ENCODE results near the gene CBY2.

Gene CBY2

GRCh38 chr13:45713106-45713690 lies 11.1 kb downstream of the CBY2 start:
- H3K4me3 ChIP-seq (ENCODE audit: low read depth, low read length), result no peak overlapping the region
- TF ChIP-seq, protein P1, sequence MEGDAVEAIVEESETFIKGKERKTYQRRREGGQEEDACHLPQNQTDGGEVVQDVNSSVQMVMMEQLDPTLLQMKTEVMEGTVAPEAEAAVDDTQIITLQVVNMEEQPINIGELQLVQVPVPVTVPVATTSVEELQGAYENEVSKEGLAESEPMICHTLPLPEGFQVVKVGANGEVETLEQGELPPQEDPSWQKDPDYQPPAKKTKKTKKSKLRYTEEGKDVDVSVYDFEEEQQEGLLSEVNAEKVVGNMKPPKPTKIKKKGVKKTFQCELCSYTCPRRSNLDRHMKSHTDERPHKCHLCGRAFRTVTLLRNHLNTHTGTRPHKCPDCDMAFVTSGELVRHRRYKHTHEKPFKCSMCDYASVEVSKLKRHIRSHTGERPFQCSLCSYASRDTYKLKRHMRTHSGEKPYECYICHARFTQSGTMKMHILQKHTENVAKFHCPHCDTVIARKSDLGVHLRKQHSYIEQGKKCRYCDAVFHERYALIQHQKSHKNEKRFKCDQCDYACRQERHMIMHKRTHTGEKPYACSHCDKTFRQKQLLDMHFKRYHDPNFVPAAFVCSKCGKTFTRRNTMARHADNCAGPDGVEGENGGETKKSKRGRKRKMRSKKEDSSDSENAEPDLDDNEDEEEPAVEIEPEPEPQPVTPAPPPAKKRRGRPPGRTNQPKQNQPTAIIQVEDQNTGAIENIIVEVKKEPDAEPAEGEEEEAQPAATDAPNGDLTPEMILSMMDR (IDR thresholded peaks at IDR 0.05; ENCODE audit: borderline replicate concordance, insufficient read depth, low read depth, low read length), result no peak

DNA sequence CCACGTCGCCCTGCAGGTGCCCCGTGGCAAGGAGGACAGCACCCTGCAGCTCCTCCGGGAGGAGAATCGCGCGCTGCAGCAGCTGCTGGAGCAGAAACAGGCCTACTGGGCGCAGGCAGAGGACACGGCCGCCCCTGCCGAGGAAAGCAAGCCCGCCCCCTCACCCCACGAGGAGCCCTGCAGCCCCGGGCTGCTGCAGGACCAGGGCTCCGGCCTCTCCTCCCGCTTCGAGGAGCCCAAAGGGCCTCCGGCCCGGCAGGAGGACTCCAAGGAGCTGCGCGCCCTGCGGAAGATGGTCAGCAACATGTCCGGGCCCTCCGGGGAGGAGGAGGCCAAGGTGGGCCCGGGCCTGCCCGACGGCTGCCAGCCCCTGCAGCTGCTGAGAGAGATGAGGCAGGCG lies 11.6 kb downstream of the CBY2 start:
- TF ChIP-seq, protein P1 (IDR thresholded peaks at IDR 0.05; ENCODE audit: borderline replicate concordance, insufficient read depth, low read depth, low read length), result no peak
- H3K4me3 ChIP-seq (ENCODE audit: low read depth, low read length), result no peak overlapping the region

GRCh38 chr13:45714170-45714569 lies 12.1 kb downstream of the CBY2 start:
- H3K4me3 ChIP-seq (ENCODE audit: low read depth, low read length), result no peak overlapping the region
- TF ChIP-seq, protein P1 (IDR thresholded peaks at IDR 0.05; ENCODE audit: borderline replicate concordance, insufficient read depth, low read depth, low read length), result no peak

- TF ChIP-seq, protein P1 (IDR thresholded peaks at IDR 0.05; ENCODE audit: borderline replicate concordance, insufficient read depth, low read depth, low read length), result no peak
- no peak overlapping the region for H3K4me3 ChIP-seq (ENCODE audit: low read depth, low read length)
These were observed 13.2 kb downstream of the CBY2 start for GRCh38 chr13:45715351-45715750.

DNA sequence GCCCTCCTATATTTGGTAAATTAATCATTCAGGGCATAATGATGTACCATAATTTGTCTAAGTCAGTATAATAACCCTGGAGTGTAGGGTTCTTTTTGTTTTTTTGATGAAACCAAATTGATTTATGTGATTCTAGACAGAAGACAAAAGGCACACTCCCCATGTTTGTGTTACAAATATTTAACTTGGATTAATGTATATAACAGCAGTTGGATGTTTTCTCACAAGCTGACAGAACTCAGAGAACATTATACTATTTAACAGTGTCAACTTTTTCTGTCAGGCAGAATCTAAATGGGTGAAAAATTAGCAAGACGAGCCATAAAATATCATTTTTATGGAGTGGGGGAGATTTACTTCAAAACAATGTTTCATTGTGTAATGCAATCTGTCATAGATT lies 15.2 kb downstream of the CBY2 start:
- TF ChIP-seq, protein P1 (IDR thresholded peaks at IDR 0.05; ENCODE audit: borderline replicate concordance, insufficient read depth, low read depth, low read length), result no peak
- no peak overlapping the region for H3K4me3 ChIP-seq (ENCODE audit: low read depth, low read length)

DNA sequence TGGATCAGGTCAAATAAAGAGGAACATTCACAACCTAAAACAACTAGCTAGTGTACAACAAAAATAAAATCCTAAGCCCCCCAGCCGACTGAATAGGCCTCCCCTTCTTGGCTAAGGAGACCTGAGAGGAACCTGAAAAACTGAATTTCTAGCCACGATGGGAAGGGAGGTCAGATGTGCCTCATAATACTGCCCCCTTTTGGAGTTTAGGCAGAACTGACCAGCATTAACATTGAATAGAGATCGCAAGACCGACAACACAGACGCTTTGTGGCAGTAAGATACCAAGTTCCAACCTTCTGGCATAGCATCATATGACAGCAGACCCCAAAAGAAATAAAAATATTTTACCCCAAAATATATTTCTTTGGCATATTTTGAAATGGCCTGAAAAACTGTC lies 15.9 kb downstream of the CBY2 start:
- TF ChIP-seq, protein P1 (IDR thresholded peaks at IDR 0.05; ENCODE audit: borderline replicate concordance, insufficient read depth, low read depth, low read length), result peak; percentile 71; the same call in 1 of the 2 replicates
- H3K4me3 ChIP-seq (ENCODE audit: low read depth, low read length), result no peak overlapping the region

DNA sequence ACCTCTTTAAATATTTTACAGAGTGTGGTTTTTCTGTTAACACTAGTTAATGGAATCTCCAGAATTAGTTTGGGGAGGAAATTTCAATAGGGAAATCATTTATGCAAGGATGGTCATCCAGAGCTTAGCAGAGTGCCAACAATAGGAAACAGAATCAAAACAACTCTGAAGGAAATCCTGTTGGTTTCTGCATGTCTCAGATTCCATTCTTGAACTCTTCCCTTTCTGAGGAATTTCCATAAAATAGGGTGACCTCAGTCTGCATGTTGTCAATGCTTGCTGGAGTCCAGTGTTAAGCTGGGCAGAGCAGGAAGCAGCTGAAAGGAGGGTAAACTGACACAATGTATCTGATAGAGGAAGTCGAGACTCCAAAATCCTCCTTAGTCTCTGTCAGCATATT lies 16.9 kb downstream of the CBY2 start:
- H3K4me3 ChIP-seq (ENCODE audit: low read depth, low read length), result no peak overlapping the region
- TF ChIP-seq, protein P1 (IDR thresholded peaks at IDR 0.05; ENCODE audit: borderline replicate concordance, insufficient read depth, low read depth, low read length), result no peak
